GM12891 (cell line): ENCODE data around the gene NECAB2.

ENCODE experiments used
- DNase-seq: peaks from one replicate; pipeline ENCODE4 v3.0.0; 2011; ENCODE audit warnings: low spot score; ENCODE audit not compliant: insufficient read length
- FAIRE-seq: peaks from 2 replicates; lab custom pipeline; 2011; peaks lifted over from hg19 to GRCh38; lab: Jason Lieb, UNC
- PAX5 ChIP-seq: IDR thresholded peaks from 2 replicates; pipeline ENCODE4 v1.6.1; 2011; ENCODE audit warnings: low read length, moderate library complexity, mild to moderate bottlenecking; ENCODE audit not compliant: insufficient read depth, severe bottlenecking
- POLR2A ChIP-seq: IDR thresholded peaks from 2 replicates; pipeline ENCODE4 v1.6.1; 2011; ENCODE audit warnings: low read depth, low read length, control low read depth
- POLR2AphosphoS5 ChIP-seq: IDR thresholded peaks from 2 replicates; pipeline ENCODE4 v1.6.1; 2011; ENCODE audit warnings: low read depth, low read length, control low read depth
- POU2F2 ChIP-seq: IDR thresholded peaks from 2 replicates; pipeline ENCODE4 v1.6.1; 2011; ENCODE audit warnings: low read depth, mild to moderate bottlenecking, control low read depth, low read length, moderate library complexity
- SPI1 ChIP-seq: IDR thresholded peaks from 2 replicates; pipeline ENCODE4 v1.6.1; 2011; ENCODE audit warnings: low read depth, low read length, control low read depth
- TAF1 ChIP-seq: IDR thresholded peaks from 2 replicates; pipeline ENCODE4 v1.6.1; 2011; ENCODE audit warnings: low read depth, low read length, control low read depth

The NECAB2 gene

DNA sequence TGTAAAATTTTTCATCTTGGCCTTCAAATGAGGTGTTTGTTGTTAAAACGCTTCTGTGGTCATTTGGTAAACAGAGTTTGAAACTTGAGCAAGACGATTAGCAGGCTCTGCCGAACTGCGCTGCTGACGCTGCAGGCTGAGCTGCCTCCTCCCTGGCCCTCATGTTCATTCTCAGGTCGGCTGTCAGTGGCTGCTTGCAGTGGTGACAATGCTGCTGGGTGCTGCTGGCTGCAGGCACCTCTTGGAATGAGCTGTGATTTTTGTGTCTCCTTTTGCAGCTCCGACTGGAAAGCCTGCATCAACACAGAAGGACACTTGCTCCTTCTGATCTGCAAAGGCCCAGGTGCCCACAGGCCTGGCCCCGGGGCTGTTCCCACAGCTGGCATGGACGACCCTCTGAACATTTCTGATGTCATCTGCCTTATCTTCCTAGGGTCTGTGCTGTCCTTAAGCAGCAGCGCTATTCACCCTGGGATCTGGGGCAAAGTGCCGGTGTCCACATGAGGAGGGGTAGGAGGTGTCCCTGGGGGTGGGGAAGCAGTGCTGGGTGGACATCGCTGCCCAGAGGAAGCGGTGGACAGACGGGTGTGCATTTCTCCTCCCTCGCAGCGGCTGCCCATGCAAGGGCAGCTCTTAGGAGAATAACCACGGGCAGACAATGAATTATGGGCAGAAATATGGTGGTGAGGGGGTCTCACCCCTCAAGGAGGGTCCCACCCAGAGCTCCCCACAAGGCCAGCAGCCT is 38.1 kb upstream of the NECAB2 start:
- DNase-seq (no peak), FAIRE-seq (no peak)
- TF ChIP-seq POU2F2 (no peak), TAF1 (no peak), SPI1 (no peak), POLR2A (no peak), PAX5 (no peak), POLR2AphosphoS5 (no peak)

DNA sequence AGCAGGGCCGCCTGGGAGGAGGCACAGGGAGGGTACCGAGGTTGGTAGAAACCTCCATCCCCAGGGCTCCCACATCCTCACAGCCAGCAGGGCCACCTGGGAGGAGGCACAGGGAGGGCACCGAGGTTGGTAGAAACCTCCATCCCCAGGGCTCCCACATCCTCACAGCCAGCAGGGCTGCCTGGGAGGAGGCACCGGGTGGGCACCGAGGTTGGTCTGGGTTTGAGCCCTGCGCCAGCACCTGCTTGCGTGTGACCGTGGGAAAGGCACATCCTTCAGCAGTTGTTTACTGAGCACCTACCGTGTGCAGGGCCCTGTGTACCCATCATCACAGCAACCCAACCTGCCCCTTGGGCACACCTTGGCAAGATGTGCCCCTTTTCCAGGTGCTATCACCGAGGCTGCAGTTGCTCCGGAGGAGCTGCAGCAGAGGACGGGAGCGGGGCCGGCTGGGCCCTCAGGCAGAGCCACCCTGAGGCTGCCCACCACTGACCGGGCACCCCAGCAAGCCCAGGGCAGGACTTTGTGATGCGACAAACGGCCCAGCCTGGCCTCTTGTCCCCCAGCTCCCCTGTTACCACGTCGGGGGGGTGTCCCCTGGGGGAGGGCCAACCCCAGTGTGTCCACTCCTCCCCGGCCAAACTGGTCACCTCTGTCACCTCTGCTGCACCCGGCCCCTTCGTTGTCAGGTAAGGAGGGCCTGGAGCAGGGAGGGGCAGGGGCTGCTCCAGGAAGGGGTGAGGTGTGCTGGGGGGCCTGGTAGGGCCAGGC is 37.1 kb upstream of the NECAB2 start:
- FAIRE-seq (no peak), DNase-seq (no peak)
- TF ChIP-seq POLR2A (no peak), POLR2AphosphoS5 (no peak), POU2F2 (no peak), PAX5 (no peak), TAF1 (no peak), SPI1 (no peak)

DNA sequence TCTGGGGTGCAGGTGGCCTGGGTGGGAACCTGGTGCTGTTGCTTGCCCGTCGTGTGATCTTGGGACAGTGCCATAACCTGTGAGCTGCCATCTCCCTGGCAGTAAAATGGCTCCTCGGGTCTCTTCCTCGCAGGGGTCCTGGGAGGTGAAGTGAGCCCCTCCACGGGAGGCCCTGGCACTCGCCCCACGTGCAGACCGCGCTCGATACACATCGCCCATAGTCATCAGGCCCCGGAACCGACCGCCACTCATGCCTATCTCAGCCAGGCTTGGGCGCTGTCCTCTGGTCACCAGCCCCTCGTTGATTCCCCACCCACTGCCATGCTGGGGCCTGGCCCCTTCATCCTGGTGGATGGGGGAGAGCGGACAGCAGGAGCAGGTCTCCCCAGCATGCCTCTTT is 36.5 kb upstream of the NECAB2 start:
- DNase-seq (no peak), FAIRE-seq (no peak)
- TF ChIP-seq PAX5 (no peak), TAF1 (no peak), SPI1 (no peak), POU2F2 (no peak), POLR2AphosphoS5 (no peak), POLR2A (no peak)

DNA sequence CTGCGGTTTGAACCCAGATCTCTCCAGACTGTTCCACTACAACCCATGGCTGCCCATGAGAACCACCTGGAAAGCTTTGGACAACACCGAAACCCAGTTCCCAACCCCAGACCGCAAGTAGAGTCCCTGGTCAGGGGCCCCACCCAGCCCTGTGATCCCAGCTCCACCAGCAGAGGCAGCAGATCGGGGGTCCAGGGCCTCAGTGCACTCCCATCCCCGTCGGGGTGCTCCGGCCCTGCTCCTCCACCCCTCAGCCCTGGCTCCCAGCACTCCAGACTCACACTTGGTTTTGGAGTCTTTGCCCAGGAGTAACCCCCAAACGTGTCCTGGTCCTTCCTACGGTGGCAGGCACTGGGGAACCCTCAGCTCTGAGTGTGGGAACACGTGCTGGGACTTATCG is 35.7 kb upstream of the NECAB2 start:
- FAIRE-seq (no peak), DNase-seq (no peak)
- TF ChIP-seq POLR2AphosphoS5 = no peak
- no peak for TF ChIP-seq POU2F2
- no peak for TF ChIP-seq TAF1
- TF ChIP-seq PAX5 = no peak
- TF ChIP-seq SPI1 = no peak
- no peak for TF ChIP-seq POLR2A

DNA sequence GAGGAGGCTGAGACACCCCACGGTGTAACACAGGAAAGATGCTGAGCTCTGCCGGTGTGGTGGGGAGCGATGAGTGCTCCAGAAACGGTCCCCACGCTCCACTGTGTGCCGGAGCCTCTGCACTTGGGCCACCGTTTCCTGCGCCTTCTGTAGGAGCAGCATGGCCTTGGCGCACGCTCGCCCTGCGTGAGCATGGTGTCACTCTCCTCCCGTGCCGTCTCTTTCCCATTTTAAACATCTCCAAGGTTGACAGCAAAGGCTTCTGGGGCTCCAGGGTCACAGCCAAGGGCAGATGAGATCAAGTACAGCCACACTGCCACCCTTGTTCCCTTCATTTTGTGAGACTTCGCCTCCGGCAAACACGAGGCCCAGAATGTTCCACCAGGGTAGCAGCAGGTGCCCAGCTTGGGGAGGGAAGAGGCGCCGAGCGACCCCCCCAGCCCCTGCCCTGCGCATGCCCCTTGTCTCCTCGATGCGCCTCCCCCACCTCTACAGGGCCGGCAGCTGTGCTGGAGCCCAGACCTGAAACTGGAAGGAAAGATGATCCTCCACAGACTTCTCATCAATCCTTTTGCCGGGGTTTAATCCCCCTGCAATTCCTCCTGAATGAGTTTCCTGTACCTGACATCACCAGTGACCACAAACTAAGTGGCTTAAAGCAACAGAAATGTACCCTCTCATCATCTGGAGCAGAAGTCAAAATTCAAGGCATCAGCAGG is 34.9 kb upstream of the NECAB2 start:
- no peak for DNase-seq
- no peak for FAIRE-seq
- no peak for TF ChIP-seq TAF1
- no peak for TF ChIP-seq POU2F2
- TF ChIP-seq POLR2A = no peak
- no peak for TF ChIP-seq POLR2AphosphoS5
- no peak for TF ChIP-seq SPI1
- TF ChIP-seq PAX5 = no peak

DNA sequence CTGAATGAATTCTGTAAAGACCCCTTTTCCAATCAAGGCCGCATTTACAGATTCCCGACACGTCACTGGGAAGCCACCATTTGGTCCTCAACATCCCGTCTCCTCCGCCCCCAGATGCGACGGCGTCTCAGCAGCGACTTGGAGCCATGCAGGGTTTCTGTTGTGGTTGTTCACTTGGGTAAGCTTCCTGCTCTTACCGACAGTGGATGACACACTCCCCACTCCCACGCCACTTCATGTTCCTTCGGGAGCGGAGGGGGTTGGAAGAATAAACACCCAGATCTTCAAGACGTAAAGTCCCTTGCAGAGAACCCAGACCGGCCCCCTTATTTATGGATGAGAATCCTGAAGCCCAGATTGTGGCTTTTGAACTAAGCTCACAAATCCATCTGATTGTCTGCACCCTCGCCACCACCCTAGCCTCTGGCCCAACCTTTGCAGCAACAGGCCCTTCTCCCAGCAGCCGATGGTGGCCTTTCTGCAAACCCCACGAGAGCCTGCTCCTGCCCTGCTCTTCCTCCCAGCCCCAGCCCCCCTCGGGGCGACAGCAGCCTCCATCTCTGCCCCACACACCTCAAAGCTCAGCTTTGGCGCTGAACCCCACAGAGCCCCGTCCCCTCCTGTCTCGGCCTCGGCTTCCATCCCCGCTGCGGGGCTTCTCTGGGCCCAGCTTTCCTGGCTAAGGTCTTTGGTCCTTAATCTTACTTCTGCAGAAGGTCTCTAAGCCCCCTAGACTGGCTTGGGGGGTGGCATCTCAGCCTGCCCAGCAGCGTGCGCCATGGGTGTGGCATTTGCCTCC is 34.0 kb upstream of the NECAB2 start:
- FAIRE-seq (no peak), DNase-seq (no peak)
- TF ChIP-seq POU2F2 (no peak), TAF1 (no peak), POLR2AphosphoS5 (no peak), PAX5 (no peak), SPI1 (no peak), POLR2A (no peak)

DNA sequence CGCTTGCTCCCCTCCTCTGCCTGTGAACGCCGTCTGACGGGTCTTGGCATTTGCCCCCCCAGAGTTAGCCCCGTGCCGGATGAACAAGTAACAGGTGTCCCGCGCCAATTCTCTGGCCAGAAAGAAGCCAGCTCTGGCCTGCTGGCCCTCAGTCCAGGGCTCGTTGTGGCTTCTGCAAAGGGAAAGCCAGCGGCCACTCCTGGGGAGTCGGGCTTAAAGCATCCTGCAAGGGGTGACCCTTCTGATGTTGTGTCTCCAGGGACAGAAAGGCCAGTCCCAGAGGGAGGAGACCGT is 33.4 kb upstream of the NECAB2 start:
- no peak for TF ChIP-seq TAF1
- no peak for TF ChIP-seq PAX5
- no peak for TF ChIP-seq POU2F2
- no peak for TF ChIP-seq POLR2AphosphoS5
- TF ChIP-seq SPI1 = no peak
- DNase-seq (no peak), FAIRE-seq (no peak)

DNA sequence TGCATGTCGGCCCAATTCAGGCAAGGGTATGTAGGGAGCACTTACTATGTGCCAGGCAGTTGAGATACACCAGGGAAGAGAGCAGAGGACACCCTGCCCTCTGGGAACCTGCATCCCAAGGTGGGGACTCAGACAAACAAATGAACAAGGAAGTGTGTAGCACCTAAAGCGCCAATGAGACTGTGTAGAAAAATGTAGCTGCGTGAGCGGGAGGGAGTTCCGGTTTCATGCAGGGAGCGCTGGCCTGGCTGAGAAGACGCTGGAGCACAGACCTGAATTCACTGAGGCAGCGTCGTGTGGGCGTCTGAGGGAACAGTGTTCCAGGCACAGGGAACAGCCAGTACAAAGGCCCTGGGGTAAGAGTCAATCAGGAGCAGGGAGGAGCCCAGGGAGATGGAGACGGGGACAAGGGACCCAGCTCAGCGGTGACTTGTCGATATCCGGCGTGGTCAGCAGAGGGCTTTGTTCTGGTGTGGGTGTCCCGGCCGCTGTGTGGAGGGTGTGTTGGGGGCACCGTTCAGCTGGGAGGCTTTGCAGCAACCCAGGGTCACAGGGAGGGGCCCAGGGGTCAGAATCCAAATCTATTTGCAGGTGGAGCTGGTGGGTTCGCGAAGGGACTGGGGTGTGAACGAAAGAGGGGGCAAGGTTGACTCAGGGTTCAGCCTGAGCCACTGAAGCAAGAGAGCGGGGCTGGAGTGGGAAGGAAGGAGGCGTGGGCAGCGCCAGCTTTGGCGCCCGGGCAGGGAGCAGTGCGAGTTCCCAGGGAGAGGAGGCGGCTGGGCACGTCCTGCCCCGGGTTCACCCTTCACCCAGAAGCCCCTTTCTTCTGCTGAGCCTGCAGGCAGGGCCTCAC is 32.8 kb upstream of the NECAB2 start:
- TF ChIP-seq POU2F2 (no peak), POLR2AphosphoS5 (no peak), POLR2A (no peak), SPI1 (no peak), PAX5 (no peak)
- DNase-seq (no peak), FAIRE-seq (no peak)

DNA sequence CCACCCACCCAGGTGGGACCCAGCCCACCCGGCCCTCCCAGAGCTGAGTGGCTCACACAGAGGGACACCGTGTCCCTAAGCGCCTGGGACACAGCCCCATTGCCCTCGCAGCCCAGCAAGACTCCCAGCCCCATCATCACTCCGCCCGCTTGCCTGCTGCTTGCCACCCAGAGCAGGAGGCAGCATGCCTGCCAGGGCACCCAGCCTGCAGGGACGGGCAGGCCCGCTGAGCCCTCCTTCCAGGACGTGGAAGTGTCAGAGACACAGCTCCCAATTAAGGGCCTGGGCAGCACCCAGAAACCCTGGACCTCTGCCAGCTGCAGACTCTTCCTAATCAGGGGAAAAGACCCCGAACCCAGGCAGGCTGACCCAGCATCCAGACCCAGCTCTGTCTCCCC is 32.2 kb upstream of the NECAB2 start:
- TF ChIP-seq POLR2A (no peak), SPI1 (no peak), POLR2AphosphoS5 (no peak), POU2F2 (no peak), TAF1 (no peak), PAX5 (no peak)
- no peak for DNase-seq
- no peak for FAIRE-seq
